ENCODE data around the gene SFT2D2.

Gene SFT2D2

GRCh38 chr1:168217664-168218063, 8.1 kb upstream of the SFT2D2 start:
- H3F3A ChIP-seq (ENCODE audit: low read depth), result no peaks in the 10 kb centered on the region
- no peaks in the 10 kb centered on the region for H4K20me1 ChIP-seq (ENCODE audit: insufficient read depth, low read length, poor library complexity, severe bottlenecking)
- H3K4me1 ChIP-seq (ENCODE audit: insufficient read depth, low read length, poor library complexity, severe bottlenecking), result no peaks in the 10 kb centered on the region
- no peak for TF ChIP-seq EZH2phosphoT487 (IDR thresholded peaks at IDR 0.05; ENCODE audit: borderline replicate concordance)
- TF ChIP-seq CTCF (conservative IDR thresholded peaks at IDR 0.05; ENCODE audit: low read length), result no peak
- H2AFZ ChIP-seq (ENCODE audit: low read length), result no peak overlapping the region
- no peaks in the 10 kb centered on the region for H3K79me2 ChIP-seq (ENCODE audit: insufficient read depth, low read length)
- no peaks in the 10 kb centered on the region for H3K9me2 ChIP-seq (replicated peaks; ENCODE audit: low read depth, low read length)
- no peaks in the 10 kb centered on the region for H3K27me3 ChIP-seq (ENCODE audit: insufficient read depth, low read length, poor library complexity, severe bottlenecking)
- no peaks in the 10 kb centered on the region for H3K36me3 ChIP-seq (ENCODE audit: insufficient read depth, low read length)
- no peak overlapping the region for H3K9ac ChIP-seq (ENCODE audit: low read depth, low read length, poor library complexity, severe bottlenecking)
- H3K4me3 ChIP-seq (ENCODE audit: low read length, poor library complexity, severe bottlenecking), result no peak overlapping the region
- H3K4me2 ChIP-seq (ENCODE audit: low read depth, low read length, poor library complexity, severe bottlenecking), result no peak overlapping the region
- no peaks in the 10 kb centered on the region for H3K9me3 ChIP-seq (ENCODE audit: insufficient read depth, low read depth, low read length)

- Histone ChIP-seq H3K9me3 (ENCODE audit: insufficient read depth, low read depth, low read length) (no peaks in the 10 kb centered on the region), H3K27me3 (ENCODE audit: insufficient read depth, low read length, poor library complexity, severe bottlenecking) (no peaks in the 10 kb centered on the region), H3K36me3 (ENCODE audit: insufficient read depth, low read length) (no peaks in the 10 kb centered on the region), H3F3A (ENCODE audit: low read depth) (no peaks in the 10 kb centered on the region), H2AFZ (ENCODE audit: low read length) (no peak overlapping the region), H3K4me1 (ENCODE audit: insufficient read depth, low read length, poor library complexity, severe bottlenecking) (no peaks in the 10 kb centered on the region), H3K79me2 (ENCODE audit: insufficient read depth, low read length) (no peaks in the 10 kb centered on the region), H4K20me1 (ENCODE audit: insufficient read depth, low read length, poor library complexity, severe bottlenecking) (no peaks in the 10 kb centered on the region), H3K4me2 (ENCODE audit: low read depth, low read length, poor library complexity, severe bottlenecking) (no peak overlapping the region), H3K9ac (ENCODE audit: low read depth, low read length, poor library complexity, severe bottlenecking) (no peak overlapping the region), H3K4me3 (ENCODE audit: low read length, poor library complexity, severe bottlenecking) (no peak overlapping the region), H3K9me2 (replicated peaks; ENCODE audit: low read depth, low read length) (no peaks in the 10 kb centered on the region)
- TF ChIP-seq EZH2phosphoT487 (IDR thresholded peaks at IDR 0.05; ENCODE audit: borderline replicate concordance) (no peak), CTCF (conservative IDR thresholded peaks at IDR 0.05; ENCODE audit: low read length) (no peak)
These were observed 7.1 kb upstream of the SFT2D2 start for GRCh38 chr1:168218658-168219057.

GRCh38 chr1:168220470-168220871, 5.3 kb upstream of the SFT2D2 start:
- H3K4me1 ChIP-seq (ENCODE audit: insufficient read depth, low read length, poor library complexity, severe bottlenecking), result peaks cover 14% of the 10 kb centered on the region
- peaks cover 11% of the 10 kb centered on the region for H3K79me2 ChIP-seq (ENCODE audit: insufficient read depth, low read length)
- H4K20me1 ChIP-seq (ENCODE audit: insufficient read depth, low read length, poor library complexity, severe bottlenecking), result no peaks in the 10 kb centered on the region
- H3K4me2 ChIP-seq (ENCODE audit: low read depth, low read length, poor library complexity, severe bottlenecking), result no peak overlapping the region
- no peaks in the 10 kb centered on the region for H3K36me3 ChIP-seq (ENCODE audit: insufficient read depth, low read length)
- no peaks in the 10 kb centered on the region for H3K9me2 ChIP-seq (replicated peaks; ENCODE audit: low read depth, low read length)
- no peak overlapping the region for H2AFZ ChIP-seq (ENCODE audit: low read length)
- no peak overlapping the region for H3K4me3 ChIP-seq (ENCODE audit: low read length, poor library complexity, severe bottlenecking)
- no peaks in the 10 kb centered on the region for H3K9me3 ChIP-seq (ENCODE audit: insufficient read depth, low read depth, low read length)
- no peaks in the 10 kb centered on the region for H3K27me3 ChIP-seq (ENCODE audit: insufficient read depth, low read length, poor library complexity, severe bottlenecking)
- TF ChIP-seq CTCF (conservative IDR thresholded peaks at IDR 0.05; ENCODE audit: low read length), result no peak
- TF ChIP-seq EZH2phosphoT487 (IDR thresholded peaks at IDR 0.05; ENCODE audit: borderline replicate concordance), result no peak
- no peaks in the 10 kb centered on the region for H3F3A ChIP-seq (ENCODE audit: low read depth)
- H3K9ac ChIP-seq (ENCODE audit: low read depth, low read length, poor library complexity, severe bottlenecking), result no peak overlapping the region

Data from Loucy (cell line).